SK-N-SH (cell line): ENCODE measurements around the gene CCNY. TPM values are rescaled to one million over a fixed set of nuclear protein-coding genes. Genes with fewer than 3 reads are reported as not detected.

Source experiments
- CTCF ChIA-PET: fragments of 300-600, 350-600 bp; formaldehyde crosslinking; extraction: SDS; loops from one replicate; lab custom pipeline; 2021; lab: Yijun Ruan, JAX
- POLR2A ChIA-PET: fragments of 350-600 bp; sonication (Branson Sonifier 250); formaldehyde crosslinking; extraction: SDS; loops from one replicate; lab custom pipeline; 2020; ENCODE audit warnings: antibody characterized with exemption, inconsistent platforms; lab: Yijun Ruan, JAX
- DNase-seq: peaks from one replicate; pipeline ENCODE4 v3.0.0; 2012
- H2AFZ ChIP-seq: fragments of 200-600 bp; sonication (generic); 2 replicates; pipeline ENCODE4 v1.8.1; 2016; ENCODE audit warnings: antibody characterized with exemption, mild to moderate bottlenecking, low read depth
- H3F3A ChIP-seq: fragments of 200-600 bp; sonication (generic); replicated peaks from 2 replicates; pipeline ENCODE3; 2016; ENCODE audit warnings: antibody characterized with exemption, mild to moderate bottlenecking; ENCODE audit not compliant: insufficient read depth
- H3K27ac ChIP-seq, 2 experiments: fragments of 200-500 bp in 1 of 2; fragments of 200-600 bp in 1 of 2; sonication (Bioruptor generic) in 1 of 2; sonication (generic), shearing (Covaris generic) in 1 of 2; 2 replicates each; pipeline versions ENCODE4 v1.5.1 to v1.6.1; 2014 to 2016; ENCODE audit warnings: low read depth in 2 of 2, inconsistent platforms in 1 of 2, low read length in 1 of 2, mild to moderate bottlenecking in 1 of 2, mixed read lengths in 1 of 2
- H3K27me3 ChIP-seq: fragments of 200-600 bp; sonication (generic), shearing (Covaris generic); 2 replicates; pipeline ENCODE4 v1.6.1; 2016; ENCODE audit warnings: mixed run types; ENCODE audit not compliant: insufficient read depth
- H3K36me3 ChIP-seq, 2 experiments: fragments of 200-500 bp in 1 of 2; fragments of 200-600 bp in 1 of 2; sonication (Bioruptor generic) in 1 of 2; sonication (generic) in 1 of 2; replicated peaks in 1 of 2; 2 replicates each; pipeline versions ENCODE3 to v1.5.1; 2014 to 2016; ENCODE audit warnings: low read length in 1 of 2, mild to moderate bottlenecking in 1 of 2; ENCODE audit not compliant: insufficient read depth in 2 of 2, control insufficient read depth in 1 of 2
- H3K4me1 ChIP-seq, 2 experiments: fragments of 200-500 bp in 1 of 2; fragments of 200-600 bp in 1 of 2; sonication (Bioruptor generic) in 1 of 2; sonication (generic), shearing (Covaris generic) in 1 of 2; 2 replicates each; pipeline versions ENCODE4 v1.5.1 to v1.6.1; 2014 to 2016; ENCODE audit warnings: low read depth in 1 of 2, low read length in 1 of 2, mixed run types in 1 of 2; ENCODE audit not compliant: insufficient read depth in 2 of 2, control insufficient read depth in 1 of 2
- H3K4me2 ChIP-seq: fragments of 200-600 bp; sonication (generic), shearing (Covaris generic); 2 replicates; pipeline ENCODE4 v1.6.1; 2017; ENCODE audit warnings: mixed run types
- H3K4me3 ChIP-seq, 2 experiments: fragments of 200-500 bp in 1 of 2; fragments of 200-600 bp in 1 of 2; sonication (Bioruptor generic) in 1 of 2; sonication (generic), shearing (Covaris generic) in 1 of 2; 2 replicates each; pipeline versions ENCODE4 v1.5.1 to v1.8.1; 2014 to 2016; ENCODE audit warnings: low read depth in 2 of 2, inconsistent platforms in 1 of 2, low read length in 1 of 2, mild to moderate bottlenecking in 1 of 2, mixed read lengths in 1 of 2, moderate library complexity in 1 of 2
- H3K79me2 ChIP-seq: fragments of 200-600 bp; sonication (generic); 2 replicates; pipeline ENCODE4 v1.8.1; 2017; ENCODE audit warnings: mild to moderate bottlenecking; ENCODE audit not compliant: insufficient read depth
- H3K9ac ChIP-seq: fragments of 200-600 bp; sonication (generic); 2 replicates; pipeline ENCODE4 v1.6.1; 2017; ENCODE audit warnings: mixed run types
- H3K9me2 ChIP-seq: fragments of 200-600 bp; sonication (generic); 2 replicates; pipeline ENCODE4 v1.6.1; 2017; ENCODE audit warnings: mixed run types
- H3K9me3 ChIP-seq: fragments of 200-600 bp; sonication (generic); 2 replicates; pipeline ENCODE4 v1.6.1; 2017; ENCODE audit warnings: mixed run types, mild to moderate bottlenecking, moderate library complexity
- H4K20me1 ChIP-seq: fragments of 200-600 bp; sonication (generic); 2 replicates; pipeline ENCODE4 v1.6.1; 2017; ENCODE audit warnings: mild to moderate bottlenecking, mixed run types; ENCODE audit not compliant: insufficient read depth
- CTCF ChIP-seq: fragments of 200-600 bp; sonication (generic); IDR thresholded peaks from 2 replicates; pipeline ENCODE4 v1.6.1; 2017; ENCODE audit warnings: antibody characterized with exemption, mild to moderate bottlenecking, moderate library complexity
- ELF1 ChIP-seq: IDR thresholded peaks from 2 replicates; pipeline ENCODE4 v1.4.0; 2012
- EP300 ChIP-seq, 2 experiments: IDR thresholded peaks; 2 replicates each; pipeline versions ENCODE4 v1.4.0 to v1.6.1; 2012; ENCODE audit warnings: borderline replicate concordance in 1 of 2, low read depth in 1 of 2, low read length in 1 of 2
- FOXM1 ChIP-seq: IDR thresholded peaks from 2 replicates; pipeline ENCODE4 v1.4.0; 2012; ENCODE audit warnings: low read depth, mild to moderate bottlenecking
- JUND ChIP-seq: IDR thresholded peaks from 2 replicates; pipeline ENCODE4 v1.4.0; 2012
- NFIC ChIP-seq: IDR thresholded peaks from 2 replicates; pipeline ENCODE4 v1.4.0; 2012; ENCODE audit warnings: borderline replicate concordance
- POLR2AphosphoS5 ChIP-seq: IDR thresholded peaks from 2 replicates; pipeline ENCODE4 v1.6.1; 2012; ENCODE audit warnings: low read depth, low read length
- RAD21 ChIP-seq: IDR thresholded peaks from 2 replicates; pipeline ENCODE4 v1.6.1; 2012; ENCODE audit warnings: mild to moderate bottlenecking, low read length
- RFX5 ChIP-seq: IDR thresholded peaks from 2 replicates; pipeline ENCODE4 v1.6.1; 2012; ENCODE audit warnings: mild to moderate bottlenecking, improper control_type of control experiment, low read length
- RXRA ChIP-seq: IDR thresholded peaks from 2 replicates; pipeline ENCODE4 v1.4.0; 2012; ENCODE audit warnings: low read depth, mild to moderate bottlenecking, borderline replicate concordance
- SIN3A ChIP-seq: IDR thresholded peaks from 2 replicates; pipeline ENCODE4 v1.6.1; 2012; ENCODE audit warnings: low read depth, mild to moderate bottlenecking, low read length, moderate library complexity, borderline replicate concordance
- SMC3 ChIP-seq: IDR thresholded peaks from 2 replicates; pipeline ENCODE4 v1.6.1; 2012; ENCODE audit warnings: low read depth, low read length, improper control_type of control experiment
- TCF12 ChIP-seq: IDR thresholded peaks from 2 replicates; pipeline ENCODE4 v1.4.0; 2012
- USF1 ChIP-seq: IDR thresholded peaks from 2 replicates; pipeline ENCODE4 v1.4.0; 2012; ENCODE audit warnings: low read depth, borderline replicate concordance
- USF2 ChIP-seq: fragments of 150-350 bp; IDR thresholded peaks from 2 replicates; pipeline ENCODE4 v1.6.1; 2017; ENCODE audit warnings: antibody characterized with exemption, low read length, low read depth, borderline replicate concordance
- WGBS: methylation state at CpG from one replicate; pipeline ENCODE4 v1.1.6; 2017; ENCODE audit warnings: low lambda C conversion rate; 5-methylcytosine and 5-hydroxymethylcytosine counted together
- polyA plus RNA-seq, 3 experiments: library from polyadenylated mRNA; depleted of rRNA; stranded (reverse); fragments of >200 nt; gene quantifications; 2 replicates each; pipeline ENCODE4 v1.2.3, GENCODE V29; 2012
- TF ChIP-seq, protein P1 (sequence below): IDR thresholded peaks from 2 replicates; pipeline ENCODE4 v1.4.0; 2012; ENCODE audit warnings: low read depth, borderline replicate concordance
- TF ChIP-seq, protein P2 (sequence below): IDR thresholded peaks from 2 replicates; pipeline ENCODE4; 2012

CCNY gene
- polyA plus RNA-seq, 1 of the 3 experiments (the other 2 are of a cell fraction) = 29.4 TPM

DNA sequence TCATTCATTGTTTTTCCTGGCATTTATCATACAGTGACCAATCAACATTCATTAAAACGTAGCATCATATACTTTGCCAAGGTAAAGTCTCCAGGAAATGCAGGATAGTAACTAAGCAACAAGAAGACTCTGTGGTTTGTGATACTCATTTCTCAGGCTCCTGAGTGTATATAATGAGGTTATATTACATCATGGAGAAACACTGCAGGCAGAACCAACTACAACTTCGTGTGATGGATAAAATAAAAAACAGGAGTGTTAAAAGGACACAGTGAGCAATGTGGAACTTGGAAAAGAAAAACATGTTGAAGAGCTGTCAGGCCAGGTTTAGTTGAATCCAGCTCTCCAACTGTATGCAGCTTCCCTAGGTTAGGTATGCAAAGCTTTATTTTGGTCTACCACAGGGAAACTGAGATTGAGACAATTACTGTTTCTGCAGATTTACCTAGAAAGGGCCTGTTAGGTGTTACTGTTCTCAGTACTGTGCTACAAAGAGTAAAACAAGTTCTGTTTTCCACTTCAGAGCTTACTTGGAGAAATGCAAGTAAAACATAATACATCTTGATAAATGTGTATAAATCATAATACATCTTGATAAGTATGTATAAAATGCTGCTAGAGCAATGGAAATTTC, 7.8 kb upstream of the CCNY start:
- Histone ChIP-seq H2AFZ (no peak overlapping the region), H3K27me3 (no peaks in the 10 kb centered on the region), H3K79me2 (peaks cover 91% of the 10 kb centered on the region), H3K36me3 (peaks cover 0 to 2% of the 10 kb centered on the region in 2 experiments), H3K9me2 (no peaks in the 10 kb centered on the region), H3K4me1 (peaks cover 10 to 28% of the 10 kb centered on the region in 2 experiments; a peak in 2 of 4 replicates), H3F3A (peaks cover 10% of the 10 kb centered on the region), H3K4me2 (no peak overlapping the region), H3K9me3 (no peaks in the 10 kb centered on the region), H3K9ac (no peak overlapping the region), H3K27ac (peak overlapping the region in 1 of 2 experiments; percentile 56; a peak in 2 of 4 replicates), H4K20me1 (no peaks in the 10 kb centered on the region), H3K4me3 (no peak overlapping the region)
- TF ChIP-seq TCF12 (peak; percentile 23; the same call in 1 of the 2 replicates), ELF1 (no peak), RFX5 (no peak), USF2 (no peak), JUND (0 out of 2 replicates have a peak, but pooled peaks have one; percentile 8), USF1 (no peak), EP300 (IDR thresholded peaks at IDR 0.05; ENCODE audit: borderline replicate concordance in 1 of 2, low read depth in 1 of 2, low read length in 1 of 2) (no peak), NFIC (no peak), FOXM1 (no peak), RXRA (no peak), CTCF (no peak), SIN3A (no peak), RAD21 (no peak), SMC3 (no peak), POLR2AphosphoS5 (no peak)
- TF ChIP-seq, protein P1, sequence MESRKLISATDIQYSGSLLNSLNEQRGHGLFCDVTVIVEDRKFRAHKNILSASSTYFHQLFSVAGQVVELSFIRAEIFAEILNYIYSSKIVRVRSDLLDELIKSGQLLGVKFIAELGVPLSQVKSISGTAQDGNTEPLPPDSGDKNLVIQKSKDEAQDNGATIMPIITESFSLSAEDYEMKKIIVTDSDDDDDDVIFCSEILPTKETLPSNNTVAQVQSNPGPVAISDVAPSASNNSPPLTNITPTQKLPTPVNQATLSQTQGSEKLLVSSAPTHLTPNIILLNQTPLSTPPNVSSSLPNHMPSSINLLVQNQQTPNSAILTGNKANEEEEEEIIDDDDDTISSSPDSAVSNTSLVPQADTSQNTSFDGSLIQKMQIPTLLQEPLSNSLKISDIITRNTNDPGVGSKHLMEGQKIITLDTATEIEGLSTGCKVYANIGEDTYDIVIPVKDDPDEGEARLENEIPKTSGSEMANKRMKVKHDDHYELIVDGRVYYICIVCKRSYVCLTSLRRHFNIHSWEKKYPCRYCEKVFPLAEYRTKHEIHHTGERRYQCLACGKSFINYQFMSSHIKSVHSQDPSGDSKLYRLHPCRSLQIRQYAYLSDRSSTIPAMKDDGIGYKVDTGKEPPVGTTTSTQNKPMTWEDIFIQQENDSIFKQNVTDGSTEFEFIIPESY = no peak
- TF ChIP-seq, protein P2, sequence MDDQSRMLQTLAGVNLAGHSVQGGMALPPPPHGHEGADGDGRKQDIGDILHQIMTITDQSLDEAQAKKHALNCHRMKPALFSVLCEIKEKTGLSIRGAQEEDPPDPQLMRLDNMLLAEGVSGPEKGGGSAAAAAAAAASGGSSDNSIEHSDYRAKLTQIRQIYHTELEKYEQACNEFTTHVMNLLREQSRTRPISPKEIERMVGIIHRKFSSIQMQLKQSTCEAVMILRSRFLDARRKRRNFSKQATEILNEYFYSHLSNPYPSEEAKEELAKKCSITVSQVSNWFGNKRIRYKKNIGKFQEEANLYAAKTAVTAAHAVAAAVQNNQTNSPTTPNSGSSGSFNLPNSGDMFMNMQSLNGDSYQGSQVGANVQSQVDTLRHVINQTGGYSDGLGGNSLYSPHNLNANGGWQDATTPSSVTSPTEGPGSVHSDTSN = no peak
- ChIA-PET POLR2A (no interaction called here), CTCF (interaction anchor here (0.6 to 1.6 kb wide), 6 partner anchors 13 to 235 kb away, joined by 3 to 4 read pairs (median 3); no protein-coding TSS in a partner anchor)
- no peak for DNase-seq
- 21% methylated on average over 2 of the region's 2 CpGs for WGBS
